Measurements from ENCODE around the gene DTYMK.

- TF ChIP-seq MAFK (IDR thresholded peaks at IDR 0.05; ENCODE audit: low read depth, low read length) (no peak), ELK1 (IDR thresholded peaks at IDR 0.05; ENCODE audit: borderline replicate concordance, low read depth, low read length) (no peak), NFE2L2 (IDR thresholded peaks at IDR 0.05; ENCODE audit: low read depth, low read length) (no peak), POLR2A (IDR thresholded peaks at IDR 0.05; ENCODE audit: low read depth, low read length) (no peak), MXI1 (IDR thresholded peaks at IDR 0.05; ENCODE audit: borderline replicate concordance, low read depth, low read length) (no peak), FOS (IDR thresholded peaks at IDR 0.05; ENCODE audit: low read depth, low read length) (no peak), CEBPB (IDR thresholded peaks at IDR 0.05; ENCODE audit: low read depth, low read length) (no peak), SMC3 (IDR thresholded peaks at IDR 0.05; ENCODE audit: low read depth, low read length) (no peak), RAD21 (IDR thresholded peaks at IDR 0.05; ENCODE audit: low read length) (no peak), RFX5 (IDR thresholded peaks at IDR 0.05; ENCODE audit: low read depth, low read length) (no peak)
- TF ChIP-seq, protein P1, sequence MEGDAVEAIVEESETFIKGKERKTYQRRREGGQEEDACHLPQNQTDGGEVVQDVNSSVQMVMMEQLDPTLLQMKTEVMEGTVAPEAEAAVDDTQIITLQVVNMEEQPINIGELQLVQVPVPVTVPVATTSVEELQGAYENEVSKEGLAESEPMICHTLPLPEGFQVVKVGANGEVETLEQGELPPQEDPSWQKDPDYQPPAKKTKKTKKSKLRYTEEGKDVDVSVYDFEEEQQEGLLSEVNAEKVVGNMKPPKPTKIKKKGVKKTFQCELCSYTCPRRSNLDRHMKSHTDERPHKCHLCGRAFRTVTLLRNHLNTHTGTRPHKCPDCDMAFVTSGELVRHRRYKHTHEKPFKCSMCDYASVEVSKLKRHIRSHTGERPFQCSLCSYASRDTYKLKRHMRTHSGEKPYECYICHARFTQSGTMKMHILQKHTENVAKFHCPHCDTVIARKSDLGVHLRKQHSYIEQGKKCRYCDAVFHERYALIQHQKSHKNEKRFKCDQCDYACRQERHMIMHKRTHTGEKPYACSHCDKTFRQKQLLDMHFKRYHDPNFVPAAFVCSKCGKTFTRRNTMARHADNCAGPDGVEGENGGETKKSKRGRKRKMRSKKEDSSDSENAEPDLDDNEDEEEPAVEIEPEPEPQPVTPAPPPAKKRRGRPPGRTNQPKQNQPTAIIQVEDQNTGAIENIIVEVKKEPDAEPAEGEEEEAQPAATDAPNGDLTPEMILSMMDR (conservative IDR thresholded peaks at IDR 0.05; ENCODE audit: low read depth, low read length): no peak
Measured at GRCh38 chr2:241719093-241719492, 32.5 kb upstream of the DTYMK start.
